Uterus (tissue), 2 donors: ENCODE results near the gene NDEL1.

ENCODE experiments used
- CTCF ChIP-seq, 4 experiments: fragments of 200-600 bp in 2 of 4; fragments of 450-650 bp in 2 of 4; sonication (generic) in 2 of 4; IDR thresholded peaks; one replicate each; pipeline ENCODE4 v1.5.1; 2016 to 2019; ENCODE audit warnings: antibody characterized with exemption in 4 of 4, mild to moderate bottlenecking in 2 of 4, moderate library complexity in 1 of 4
- POLR2A ChIP-seq, 2 donors: fragments of 450-650 bp; IDR thresholded peaks; one replicate each; pipeline ENCODE4 v1.6.1; 2016; ENCODE audit warnings: antibody characterized with exemption in 2 of 2, mild to moderate bottlenecking in 1 of 2, moderate library complexity in 1 of 2

GRCh38 chr17:8468127-8468526, 32.4 kb downstream of the NDEL1 start:
- TF ChIP-seq POLR2A (IDR thresholded peaks at IDR 0.05) (no peak), CTCF (IDR thresholded peaks at IDR 0.05) (no peak)
